Spleen (tissue), 7 donors: ENCODE results near the gene GPR141.

Source experiments
- POLR2A ChIP-seq, 3 donors: fragments of 450-650 bp; IDR thresholded peaks; one replicate each; pipeline ENCODE4 v1.5.1; 2017; ENCODE audit warnings: antibody characterized with exemption in 3 of 3, mild to moderate bottlenecking in 1 of 3
- TF ChIP-seq, protein P1 (sequence below), 11 experiments: fragments of 200-600 bp in 7 of 11; fragments of 450-650 bp in 4 of 11; sonication (generic) in 4 of 11; IDR thresholded peaks in 8 of 11; conservative IDR thresholded peaks in 3 of 11; 1 replicate in 7 of 11; 2 replicates in 4 of 11; pipeline versions ENCODE4 v1.4.0 to v1.8.0; 2016 to 2021; ENCODE audit warnings: antibody characterized with exemption in 11 of 11, inconsistent platforms in 4 of 11, mild to moderate bottlenecking in 1 of 11
- donor health status: DM: no; HTN: no; CAD: no; lungs with moderate emphysema.
- donor health status: DM: no; HTN: no; CAD: no.
- donor health status: DM: no; HTN: no; CAD: no.

DNA sequence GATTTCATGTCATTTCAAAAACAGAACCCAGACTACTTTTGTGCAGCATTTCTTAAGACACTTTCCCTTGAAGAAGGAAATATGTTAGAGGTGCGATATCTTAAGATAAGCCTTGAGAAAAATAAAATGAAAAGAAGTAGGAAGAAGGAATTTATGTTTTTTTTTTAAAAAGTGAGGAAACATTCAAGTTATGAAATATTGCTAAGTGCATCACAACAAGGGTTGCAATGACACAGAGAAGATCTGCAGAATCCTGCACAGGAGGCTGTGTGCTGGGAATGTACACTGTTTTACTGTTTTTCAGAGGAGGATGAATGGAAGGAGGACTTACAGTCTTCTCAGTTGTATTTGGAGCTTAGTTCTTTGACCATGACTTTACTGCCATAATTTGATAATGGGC lies 85.0 kb downstream of the GPR141 start:
- TF ChIP-seq, protein P1, sequence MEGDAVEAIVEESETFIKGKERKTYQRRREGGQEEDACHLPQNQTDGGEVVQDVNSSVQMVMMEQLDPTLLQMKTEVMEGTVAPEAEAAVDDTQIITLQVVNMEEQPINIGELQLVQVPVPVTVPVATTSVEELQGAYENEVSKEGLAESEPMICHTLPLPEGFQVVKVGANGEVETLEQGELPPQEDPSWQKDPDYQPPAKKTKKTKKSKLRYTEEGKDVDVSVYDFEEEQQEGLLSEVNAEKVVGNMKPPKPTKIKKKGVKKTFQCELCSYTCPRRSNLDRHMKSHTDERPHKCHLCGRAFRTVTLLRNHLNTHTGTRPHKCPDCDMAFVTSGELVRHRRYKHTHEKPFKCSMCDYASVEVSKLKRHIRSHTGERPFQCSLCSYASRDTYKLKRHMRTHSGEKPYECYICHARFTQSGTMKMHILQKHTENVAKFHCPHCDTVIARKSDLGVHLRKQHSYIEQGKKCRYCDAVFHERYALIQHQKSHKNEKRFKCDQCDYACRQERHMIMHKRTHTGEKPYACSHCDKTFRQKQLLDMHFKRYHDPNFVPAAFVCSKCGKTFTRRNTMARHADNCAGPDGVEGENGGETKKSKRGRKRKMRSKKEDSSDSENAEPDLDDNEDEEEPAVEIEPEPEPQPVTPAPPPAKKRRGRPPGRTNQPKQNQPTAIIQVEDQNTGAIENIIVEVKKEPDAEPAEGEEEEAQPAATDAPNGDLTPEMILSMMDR (IDR thresholded peaks at IDR 0.05 in 8 of 11, conservative IDR thresholded peaks at IDR 0.05 in 3 of 11), result no peak
- TF ChIP-seq POLR2A (IDR thresholded peaks at IDR 0.05), result no peak
